ENCODE measurements around the gene NR3C1.

GRCh38 chr5:143290125-143290524 lies 113.4 kb downstream of the NR3C1 start:
- TF ChIP-seq SUZ12 (IDR thresholded peaks at IDR 0.05) (no peak), SP1 (IDR thresholded peaks at IDR 0.05) (no peak), FOXK2 (IDR thresholded peaks at IDR 0.05) (no peak), ARNT (IDR thresholded peaks at IDR 0.05) (no peak)

Data from HEK293T (cell line).